WTC11 (cell line): ENCODE data around the gene SHANK1.
"Not testable (repeated sequence)": the region's sequence is repeated elsewhere in the genome, so short reads cannot be mapped to it uniquely, and the experiment has no call there.

Source experiments
- ARID4B ChIP-seq: sonication (generic); formaldehyde crosslinking; IDR thresholded peaks from 2 replicates; pipeline ENCODE4 v1.8.0; 2023; ENCODE audit warnings: missing genetic modification reagents, mild to moderate bottlenecking, borderline replicate concordance
- CTCF ChIP-seq: fragments of 200-600 bp; IDR thresholded peaks from 2 replicates; pipeline ENCODE4 v1.8.0; 2022; ENCODE audit warnings: antibody characterized with exemption
- NFE2L1 ChIP-seq: sonication (generic); formaldehyde crosslinking; IDR thresholded peaks from 2 replicates; pipeline ENCODE4 v1.8.1; 2023; ENCODE audit warnings: missing genetic modification reagents
- NR2C2 ChIP-seq: sonication (generic); formaldehyde crosslinking; IDR thresholded peaks from 2 replicates; pipeline ENCODE4 v1.8.0; 2022; ENCODE audit warnings: mild to moderate bottlenecking, missing genetic modification reagents
- SP1 ChIP-seq: sonication (generic); formaldehyde crosslinking; conservative IDR thresholded peaks from 2 replicates; pipeline ENCODE4 v1.8.1; 2022; ENCODE audit warnings: missing genetic modification reagents

- not testable (repeated sequence) for TF ChIP-seq NFE2L1 (CRISPR knock-in tag); CTCF; ARID4B (CRISPR knock-in tag); SP1; NR2C2 (CRISPR knock-in tag)
Observed at GRCh38 chr19:50620394-50620906, 99.2 kb downstream of the SHANK1 start.
